HG03439 (cell line): ENCODE measurements around the gene ANXA8.
"Not testable (repeated sequence)": the region's sequence is repeated elsewhere in the genome, so short reads cannot be mapped to it uniquely, and the experiment has no call there.

Source experiments
- ATAC-seq: cut with Tn5 transposase; IDR thresholded peaks from one replicate; pipeline ENCODE4 v1.9.1; 2021; ENCODE audit warnings: mild to moderate bottlenecking, moderate library complexity; ENCODE audit not compliant: unreplicated experiment

Gene ANXA8

GRCh38 chr10:47483923-47484322 is at the start of gene ANXA8:
Gene ANXA8, minus strand, starts transcription at chr10:47484115. Its CDS starts 182 bp downstream, at chr10:47483933.
- not testable (repeated sequence) for ATAC-seq

- ATAC-seq: not testable (repeated sequence)
These were observed 39.6 kb upstream of the ANXA8 start, which contains the start of gene AGAP9 for GRCh38 chr10:47523475-47523874. Gene AGAP9, minus strand, starts transcription at chr10:47523638. Its CDS starts 112 bp downstream, at chr10:47523526.

GRCh38 chr10:47502313-47502712 is 18.4 kb upstream of the ANXA8 start:
- not testable (repeated sequence) for ATAC-seq

GRCh38 chr10:47494226-47494625 is 10.3 kb upstream of the ANXA8 start:
- ATAC-seq: not testable (repeated sequence)

GRCh38 chr10:47491600-47491999 is 7.7 kb upstream of the ANXA8 start, which contains the start of gene FAM25G:
Gene FAM25G, minus strand, starts transcription at chr10:47491700. Its CDS starts 26 bp downstream, at chr10:47491674.
- not testable (repeated sequence) for ATAC-seq

GRCh38 chr10:47489630-47490029 is 5.7 kb upstream of the ANXA8 start:
- ATAC-seq: not testable (repeated sequence)

GRCh38 chr10:47485943-47486342 is 2.0 kb upstream of the ANXA8 start:
- ATAC-seq: not testable (repeated sequence)

GRCh38 chr10:47484786-47485185 is 871 bp upstream of the ANXA8 start:
- ATAC-seq: not testable (repeated sequence)

GRCh38 chr10:47482367-47482766 is 1.5 kb downstream of the ANXA8 start:
- ATAC-seq: not testable (repeated sequence)

GRCh38 chr10:47481768-47482181 is 2.1 kb downstream of the ANXA8 start:
- not testable (repeated sequence) for ATAC-seq

GRCh38 chr10:47481182-47481766 is 2.6 kb downstream of the ANXA8 start:
- ATAC-seq: not testable (repeated sequence)

- not testable (repeated sequence) for ATAC-seq
These were observed 3.8 kb downstream of the ANXA8 start for GRCh38 chr10:47480133-47480532.

GRCh38 chr10:47478114-47478513 is 5.8 kb downstream of the ANXA8 start:
- ATAC-seq: not testable (repeated sequence)

- not testable (repeated sequence) for ATAC-seq
These were observed 6.8 kb downstream of the ANXA8 start for GRCh38 chr10:47477078-47477477.

- ATAC-seq: not testable (repeated sequence)
These were observed 8.8 kb downstream of the ANXA8 start for GRCh38 chr10:47475101-47475500.

GRCh38 chr10:47473516-47473915 is 10.4 kb downstream of the ANXA8 start:
- not testable (repeated sequence) for ATAC-seq

- peak; percentile 58 for ATAC-seq
These were observed 11.3 kb downstream of the ANXA8 start for GRCh38 chr10:47472647-47473046.

- ATAC-seq: not testable (repeated sequence)
These were observed 11.8 kb downstream of the ANXA8 start for GRCh38 chr10:47472072-47472471.

- not testable (repeated sequence) for ATAC-seq
These were observed 15.0 kb downstream of the ANXA8 start for GRCh38 chr10:47468731-47469528.

GRCh38 chr10:47467957-47468356 is 16.0 kb downstream of the ANXA8 start:
- not testable (repeated sequence) for ATAC-seq

- not testable (repeated sequence) for ATAC-seq
These were observed 16.5 kb downstream of the ANXA8 start for GRCh38 chr10:47467458-47467857.
